ENCODE results near the gene ZNF544.

- TF ChIP-seq CTCF (IDR thresholded peaks at IDR 0.05 in 4 of 5, conservative IDR thresholded peaks at IDR 0.05 in 1 of 5) = no peak
- TF ChIP-seq POLR2A (IDR thresholded peaks at IDR 0.05) = no peak
These were observed 19.1 kb upstream of the ZNF544 start for GRCh38 chr19:58209577-58209976.

All from gastrocnemius medialis (tissue), 4 donors.